Measurements from ENCODE around the gene OXSR1.

Gene OXSR1

GRCh38 chr3:38224357-38224756 lies 59.0 kb downstream of the OXSR1 start:
- DNase-seq (no peak), ATAC-seq (ENCODE audit: insufficient read depth, low read depth) (no peak)
- H2AFZ ChIP-seq (ENCODE audit: low read depth, low read length): no peak overlapping the region
- H3K4me2 ChIP-seq (ENCODE audit: insufficient read depth, low read length): no peak overlapping the region
- H3K27ac ChIP-seq (ENCODE audit: low read length): no peak overlapping the region
- H3K4me1 ChIP-seq (ENCODE audit: insufficient read depth, low read length): no peaks in the 10 kb centered on the region
- no peaks in the 10 kb centered on the region for H3K9me3 ChIP-seq (ENCODE audit: insufficient read depth, low read length, severe bottlenecking)
- H3K79me2 ChIP-seq (ENCODE audit: insufficient read depth, low read length): peaks cover 5% of the 10 kb centered on the region
- no peaks in the 10 kb centered on the region for H3K27me3 ChIP-seq (ENCODE audit: insufficient read depth, low read length, poor library complexity)
- TF ChIP-seq EZH2 (IDR thresholded peaks at IDR 0.05; ENCODE audit: borderline replicate concordance, low read depth, low read length, severe bottlenecking): no peak
- no peak for TF ChIP-seq CTCF (IDR thresholded peaks at IDR 0.05; ENCODE audit: borderline replicate concordance, extremely low read depth, low read length, poor library complexity, severe bottlenecking)
- peaks cover 72% of the 10 kb centered on the region for H3K36me3 ChIP-seq (ENCODE audit: insufficient read depth, low read length)
- H3K4me3 ChIP-seq (ENCODE audit: low read depth in 1 of 2, low read length in 2 of 2): no peak overlapping the region
- 0 out of 2 replicates have a peak, but pooled peaks cover 6% of the 10 kb centered on the region for H4K20me1 ChIP-seq (ENCODE audit: insufficient read depth, low read length)
- H3K9ac ChIP-seq (ENCODE audit: low read depth, low read length): no peak overlapping the region

- Histone ChIP-seq H3K27me3 (ENCODE audit: insufficient read depth, low read length, poor library complexity) (no peaks in the 10 kb centered on the region), H3K4me3 (ENCODE audit: low read depth in 1 of 2, low read length in 2 of 2) (no peak overlapping the region), H3K4me1 (ENCODE audit: insufficient read depth, low read length) (no peaks in the 10 kb centered on the region), H3K9ac (ENCODE audit: low read depth, low read length) (no peak overlapping the region), H3K79me2 (ENCODE audit: insufficient read depth, low read length) (no peaks in the 10 kb centered on the region), H3K4me2 (ENCODE audit: insufficient read depth, low read length) (no peak overlapping the region), H3K27ac (ENCODE audit: low read length) (no peak overlapping the region), H2AFZ (ENCODE audit: low read depth, low read length) (no peak overlapping the region), H3K9me3 (ENCODE audit: insufficient read depth, low read length, severe bottlenecking) (no peaks in the 10 kb centered on the region), H3K36me3 (ENCODE audit: insufficient read depth, low read length) (peaks cover 90% of the 10 kb centered on the region), H4K20me1 (ENCODE audit: insufficient read depth, low read length) (no peaks in the 10 kb centered on the region)
- no peak for TF ChIP-seq CTCF (IDR thresholded peaks at IDR 0.05; ENCODE audit: borderline replicate concordance, extremely low read depth, low read length, poor library complexity, severe bottlenecking)
- no peak for TF ChIP-seq EZH2 (IDR thresholded peaks at IDR 0.05; ENCODE audit: borderline replicate concordance, low read depth, low read length, severe bottlenecking)
- no peak for DNase-seq
- ATAC-seq (ENCODE audit: insufficient read depth, low read depth): no peak
Measured at GRCh38 chr3:38226273-38226672, 60.9 kb downstream of the OXSR1 start.

GRCh38 chr3:38227989-38228388 lies 62.7 kb downstream of the OXSR1 start:
- H3K4me1 ChIP-seq (ENCODE audit: insufficient read depth, low read length): no peaks in the 10 kb centered on the region
- ATAC-seq (ENCODE audit: insufficient read depth, low read depth) (no peak), DNase-seq (no peak)
- no peak overlapping the region for H3K27ac ChIP-seq (ENCODE audit: low read length)
- no peak overlapping the region for H3K9ac ChIP-seq (ENCODE audit: low read depth, low read length)
- no peaks in the 10 kb centered on the region for H4K20me1 ChIP-seq (ENCODE audit: insufficient read depth, low read length)
- H2AFZ ChIP-seq (ENCODE audit: low read depth, low read length): no peak overlapping the region
- H3K79me2 ChIP-seq (ENCODE audit: insufficient read depth, low read length): no peaks in the 10 kb centered on the region
- H3K27me3 ChIP-seq (ENCODE audit: insufficient read depth, low read length, poor library complexity): no peaks in the 10 kb centered on the region
- H3K36me3 ChIP-seq (ENCODE audit: insufficient read depth, low read length): peaks cover 90% of the 10 kb centered on the region
- no peak overlapping the region for H3K4me2 ChIP-seq (ENCODE audit: insufficient read depth, low read length)
- no peaks in the 10 kb centered on the region for H3K9me3 ChIP-seq (ENCODE audit: insufficient read depth, low read length, severe bottlenecking)
- TF ChIP-seq EZH2 (IDR thresholded peaks at IDR 0.05; ENCODE audit: borderline replicate concordance, low read depth, low read length, severe bottlenecking): no peak
- no peak for TF ChIP-seq CTCF (IDR thresholded peaks at IDR 0.05; ENCODE audit: borderline replicate concordance, extremely low read depth, low read length, poor library complexity, severe bottlenecking)
- H3K4me3 ChIP-seq (ENCODE audit: low read depth in 1 of 2, low read length in 2 of 2): no peak overlapping the region

GRCh38 chr3:38229036-38229435 lies 63.7 kb downstream of the OXSR1 start:
- Histone ChIP-seq H3K9me3 (ENCODE audit: insufficient read depth, low read length, severe bottlenecking) (no peaks in the 10 kb centered on the region), H3K4me2 (ENCODE audit: insufficient read depth, low read length) (no peak overlapping the region), H3K4me1 (ENCODE audit: insufficient read depth, low read length) (no peaks in the 10 kb centered on the region), H3K27ac (ENCODE audit: low read length) (no peak overlapping the region), H3K9ac (ENCODE audit: low read depth, low read length) (no peak overlapping the region), H4K20me1 (ENCODE audit: insufficient read depth, low read length) (no peaks in the 10 kb centered on the region), H3K4me3 (ENCODE audit: low read depth in 1 of 2, low read length in 2 of 2) (no peak overlapping the region), H3K36me3 (ENCODE audit: insufficient read depth, low read length) (peaks cover 91% of the 10 kb centered on the region), H2AFZ (ENCODE audit: low read depth, low read length) (no peak overlapping the region), H3K79me2 (ENCODE audit: insufficient read depth, low read length) (no peaks in the 10 kb centered on the region), H3K27me3 (ENCODE audit: insufficient read depth, low read length, poor library complexity) (no peaks in the 10 kb centered on the region)
- TF ChIP-seq CTCF (IDR thresholded peaks at IDR 0.05; ENCODE audit: borderline replicate concordance, extremely low read depth, low read length, poor library complexity, severe bottlenecking): no peak
- TF ChIP-seq EZH2 (IDR thresholded peaks at IDR 0.05; ENCODE audit: borderline replicate concordance, low read depth, low read length, severe bottlenecking): no peak
- DNase-seq: no peak
- ATAC-seq (ENCODE audit: insufficient read depth, low read depth): no peak
